ENCODE data around the gene SAC3D1. TPM values are rescaled to one million over a fixed set of nuclear protein-coding genes. Genes with fewer than 3 reads are reported as not detected.

The SAC3D1 gene
- total RNA-seq, 1 donor from 2014 or later = 19.6 TPM

DNA sequence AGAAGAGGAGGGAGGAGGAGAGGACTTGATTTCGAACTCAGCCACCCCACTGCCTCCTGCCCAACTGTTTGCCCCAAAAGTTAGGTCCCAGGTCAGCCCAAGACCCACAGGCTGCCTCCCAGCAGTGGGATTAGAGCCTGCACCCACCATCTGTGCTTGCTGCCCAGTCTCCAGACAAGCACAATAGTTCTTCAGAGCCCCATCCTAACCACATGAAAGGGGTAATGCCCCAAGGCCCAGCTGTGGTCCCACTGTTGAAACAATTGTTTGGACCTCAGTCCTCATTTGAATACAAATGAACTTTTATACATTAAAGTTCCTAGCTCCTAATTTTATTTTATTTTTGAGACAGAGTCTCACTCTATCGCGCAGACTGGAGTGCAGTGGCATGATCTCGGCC is 49.6 kb downstream of the SAC3D1 start:
- no peak overlapping the region for H3K4me3 ChIP-seq
- TF ChIP-seq, protein P1, sequence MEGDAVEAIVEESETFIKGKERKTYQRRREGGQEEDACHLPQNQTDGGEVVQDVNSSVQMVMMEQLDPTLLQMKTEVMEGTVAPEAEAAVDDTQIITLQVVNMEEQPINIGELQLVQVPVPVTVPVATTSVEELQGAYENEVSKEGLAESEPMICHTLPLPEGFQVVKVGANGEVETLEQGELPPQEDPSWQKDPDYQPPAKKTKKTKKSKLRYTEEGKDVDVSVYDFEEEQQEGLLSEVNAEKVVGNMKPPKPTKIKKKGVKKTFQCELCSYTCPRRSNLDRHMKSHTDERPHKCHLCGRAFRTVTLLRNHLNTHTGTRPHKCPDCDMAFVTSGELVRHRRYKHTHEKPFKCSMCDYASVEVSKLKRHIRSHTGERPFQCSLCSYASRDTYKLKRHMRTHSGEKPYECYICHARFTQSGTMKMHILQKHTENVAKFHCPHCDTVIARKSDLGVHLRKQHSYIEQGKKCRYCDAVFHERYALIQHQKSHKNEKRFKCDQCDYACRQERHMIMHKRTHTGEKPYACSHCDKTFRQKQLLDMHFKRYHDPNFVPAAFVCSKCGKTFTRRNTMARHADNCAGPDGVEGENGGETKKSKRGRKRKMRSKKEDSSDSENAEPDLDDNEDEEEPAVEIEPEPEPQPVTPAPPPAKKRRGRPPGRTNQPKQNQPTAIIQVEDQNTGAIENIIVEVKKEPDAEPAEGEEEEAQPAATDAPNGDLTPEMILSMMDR (IDR thresholded peaks at IDR 0.05) = no peak

More for the DNA sequence above, 49.6 kb downstream of the SAC3D1 start:
- H3K36me3 ChIP-seq = peaks cover 25 to 39% of the 10 kb centered on the region in 2 donors
- H3K27me3 ChIP-seq = no peaks in the 10 kb centered on the region
- H3K9me3 ChIP-seq = no peaks in the 10 kb centered on the region
- intact Hi-C loops (cut with DNase I) = no loop called here
- no peak for DNase-seq (ENCODE audit: low spot score in 2 of 2)
- H3K27ac ChIP-seq = no peak overlapping the region
- peaks cover 0 to 1% of the 10 kb centered on the region in 2 donors for H3K4me1 ChIP-seq

Other genes with a start within 250 kb of the SAC3D1 start
- 34.0 TPM for gene MAP4K2, start 238.0 kb upstream of the SAC3D1 start, total RNA-seq
- gene MEN1, start 230.7 kb upstream of the SAC3D1 start, total RNA-seq = 36.6 TPM
- not detected for gene CDC42BPG, start 196.6 kb upstream of the SAC3D1 start, total RNA-seq
- gene EHD1, start 162.6 kb upstream of the SAC3D1 start, total RNA-seq = 216 TPM
- 39.5 TPM for gene ATG2A, start 124.0 kb upstream of the SAC3D1 start, total RNA-seq
- 115 TPM for gene PPP2R5B, start 116.5 kb upstream of the SAC3D1 start, total RNA-seq
- not detected for gene GPHA2, start 105.3 kb upstream of the SAC3D1 start, total RNA-seq
- not detected for gene MAJIN, start 69.1 kb upstream of the SAC3D1 start, total RNA-seq
- gene BATF2, start 44.2 kb upstream of the SAC3D1 start, total RNA-seq = 0.21 TPM
- gene ARL2, start 27.1 kb upstream of the SAC3D1 start, total RNA-seq = 187 TPM
- 25.1 TPM for gene SNX15, start 13.8 kb upstream of the SAC3D1 start, total RNA-seq
- gene NAALADL1, start 17.3 kb downstream of the SAC3D1 start, total RNA-seq = 56.8 TPM
- gene CDCA5, start 42.8 kb downstream of the SAC3D1 start, total RNA-seq = not detected
- 93.6 TPM for gene ZFPL1, start 43.0 kb downstream of the SAC3D1 start, total RNA-seq
- gene VPS51, start 55.0 kb downstream of the SAC3D1 start, total RNA-seq = 226 TPM
- gene TM7SF2, start 70.7 kb downstream of the SAC3D1 start, total RNA-seq = 10.6 TPM
- 35.3 TPM for gene ZNHIT2, start 76.5 kb downstream of the SAC3D1 start, total RNA-seq
- 1,253 TPM for gene FAU, start 80.9 kb downstream of the SAC3D1 start, total RNA-seq
- gene MRPL49, start 81.1 kb downstream of the SAC3D1 start, total RNA-seq = 43.2 TPM
- 229 TPM for gene SYVN1, start 93.3 kb downstream of the SAC3D1 start, total RNA-seq
- not detected for gene SPDYC, start 129.0 kb downstream of the SAC3D1 start, total RNA-seq
- gene CAPN1, start 140.7 kb downstream of the SAC3D1 start, total RNA-seq = 239 TPM
- 27.4 TPM for gene POLA2, start 220.8 kb downstream of the SAC3D1 start, total RNA-seq